ENCODE results near the gene PUS10.

DNA sequence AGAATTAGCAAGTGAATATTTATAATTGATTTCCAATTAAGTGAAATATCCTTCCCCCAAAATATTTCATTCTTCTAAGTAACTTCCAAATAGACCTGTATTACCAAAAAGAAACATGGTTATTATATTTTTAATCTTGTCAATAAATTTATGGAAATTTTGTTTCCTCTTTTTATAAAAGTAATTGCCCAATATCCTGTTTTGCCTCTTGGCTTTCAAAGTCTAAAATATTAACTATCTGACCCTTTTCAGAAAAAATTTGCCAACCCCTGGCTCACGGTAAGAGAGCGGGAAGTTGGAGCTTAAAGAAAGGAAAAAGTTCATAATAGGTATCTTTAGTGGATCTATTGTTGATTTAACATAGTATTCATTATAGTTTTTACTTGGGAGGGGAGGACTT, 27.2 kb upstream of the PUS10 start:
- TF ChIP-seq CTCF (IDR thresholded peaks at IDR 0.05) (no peak), POLR2A (IDR thresholded peaks at IDR 0.05) (no peak)

All from right lobe of liver (tissue), 4 donors.